Activated effector memory CD4-positive, alpha-beta T cell treated with Interleukin-2 at 50 U/mL for 16 hours (primary cell): Measurements from ENCODE around the gene SRPK3.
A peak's percentile ranks its signal among the peaks of the same experiment; 100 is the strongest.

Experiments used
- DNase-seq: peaks from one replicate; pipeline ENCODE4 v3.0.0-alpha.2; 2020

The SRPK3 gene

DNA sequence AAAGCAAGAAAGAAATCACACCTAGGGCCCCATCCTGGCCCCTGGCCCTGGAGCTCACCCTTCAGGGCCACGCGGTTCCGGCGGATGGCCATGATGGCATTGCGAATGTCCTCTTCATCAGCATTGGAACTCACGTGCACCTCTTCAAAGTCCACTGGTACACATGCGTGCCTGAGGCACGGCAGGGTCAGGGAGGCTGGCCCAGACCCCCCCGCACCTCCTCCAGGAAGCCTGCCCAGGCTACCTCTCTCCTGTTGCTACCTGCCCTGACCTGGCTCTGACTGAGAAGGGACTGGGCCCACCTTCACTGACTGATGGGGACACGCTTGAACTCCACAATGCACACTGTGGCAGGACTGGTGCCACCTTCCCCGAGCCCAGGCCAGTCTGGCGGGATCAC is 8.8 kb downstream of the SRPK3 start:
- no peak for DNase-seq

GRCh38 chrX:153791104-153791852 is 10.4 kb downstream of the SRPK3 start:
- DNase-seq: no peak

DNA sequence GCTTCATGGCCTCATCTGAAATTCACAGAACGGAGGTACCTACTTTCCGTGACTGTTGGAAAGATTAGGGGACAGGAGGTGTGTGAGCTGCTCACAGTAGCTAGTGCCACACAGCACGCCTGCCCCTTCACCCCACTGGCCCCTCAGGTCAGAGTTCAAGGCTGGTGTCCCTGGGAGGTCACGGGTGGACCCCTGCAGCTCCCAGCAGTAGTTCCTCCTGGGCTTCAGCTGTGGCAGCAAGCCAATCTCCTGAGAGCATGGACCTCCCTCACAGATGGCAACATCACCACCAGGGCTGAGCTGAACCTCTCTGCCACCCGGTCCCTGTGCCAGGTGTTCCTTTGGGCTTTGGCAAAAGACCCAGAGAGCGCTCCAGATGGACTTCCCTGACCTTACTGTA is 11.5 kb downstream of the SRPK3 start:
- no peak for DNase-seq

DNA sequence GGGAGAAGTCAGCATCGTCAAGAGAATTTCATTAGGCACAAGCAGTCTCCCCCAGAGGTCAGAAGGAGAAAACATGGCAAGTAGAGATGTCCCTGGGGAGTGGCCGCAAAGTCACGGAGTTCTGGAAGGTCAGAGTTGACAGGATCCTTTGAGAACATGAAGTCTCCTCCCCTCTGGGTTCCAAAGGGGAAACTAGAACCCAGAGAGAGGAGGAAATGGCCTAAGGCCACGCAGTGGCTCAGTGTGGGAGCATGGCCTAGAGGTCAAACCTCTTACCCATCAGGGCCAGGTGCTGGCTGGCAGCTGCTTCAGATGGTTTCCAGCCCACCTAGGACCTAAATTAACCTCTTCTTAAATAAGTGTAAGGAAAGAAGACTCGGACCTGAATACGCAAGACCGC is 12.4 kb downstream of the SRPK3 start:
- no peak for DNase-seq

DNA sequence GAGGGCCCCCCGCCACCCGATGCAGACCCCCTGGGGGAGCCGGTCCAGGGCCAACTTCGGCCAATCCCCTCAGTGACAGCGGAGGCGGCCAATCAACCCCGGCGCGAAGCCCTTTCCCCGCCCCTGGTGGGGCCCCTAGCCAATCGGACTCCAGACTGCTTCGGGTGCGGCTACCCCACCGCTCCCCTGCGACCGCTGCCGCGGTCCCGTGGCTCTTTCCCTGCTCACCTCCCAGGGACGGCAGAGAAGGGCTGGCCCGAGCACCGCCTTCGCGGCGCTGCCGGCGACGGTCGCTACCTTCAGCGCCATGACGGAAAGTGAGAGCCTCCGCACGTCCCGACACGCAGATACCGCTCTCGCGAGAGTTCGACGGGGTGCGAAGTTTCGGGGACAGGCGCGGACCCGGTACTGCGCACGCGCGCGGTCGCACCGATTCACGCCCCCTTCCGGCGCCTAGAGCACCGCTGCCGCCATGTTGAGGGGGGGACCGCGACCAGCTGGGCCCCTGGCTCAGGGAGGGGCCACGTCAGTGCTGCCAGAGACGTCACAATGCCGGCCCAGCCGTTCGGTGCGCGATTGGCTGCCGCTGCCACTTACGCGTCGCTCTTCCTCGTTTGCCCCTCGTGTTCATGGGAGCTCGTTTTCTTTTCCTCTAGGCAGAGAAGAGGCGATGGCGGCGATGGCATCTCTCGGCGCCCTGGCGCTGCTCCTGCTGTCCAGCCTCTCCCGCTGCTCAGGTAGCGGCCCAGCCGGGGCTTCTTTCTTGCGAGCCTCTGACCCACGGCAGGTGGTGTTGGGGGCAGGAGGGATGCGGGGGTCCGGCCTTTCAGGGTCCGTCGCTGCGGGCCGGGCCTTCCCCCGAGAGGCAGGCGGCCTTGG is 13.4 kb downstream of the SRPK3 start, which contains the start of the genes IDH3G and SSR4:
Gene IDH3G (minus strand): TSS at position 358 of the 879 bp plus-strand sequence. CDS start 49 bp downstream, at position 309.
Gene SSR4 (plus strand): TSS at position 651 of the 879 bp plus-strand sequence. CDS start 20 bp downstream, at position 671.
- DNase-seq: peak; percentile 89

DNA sequence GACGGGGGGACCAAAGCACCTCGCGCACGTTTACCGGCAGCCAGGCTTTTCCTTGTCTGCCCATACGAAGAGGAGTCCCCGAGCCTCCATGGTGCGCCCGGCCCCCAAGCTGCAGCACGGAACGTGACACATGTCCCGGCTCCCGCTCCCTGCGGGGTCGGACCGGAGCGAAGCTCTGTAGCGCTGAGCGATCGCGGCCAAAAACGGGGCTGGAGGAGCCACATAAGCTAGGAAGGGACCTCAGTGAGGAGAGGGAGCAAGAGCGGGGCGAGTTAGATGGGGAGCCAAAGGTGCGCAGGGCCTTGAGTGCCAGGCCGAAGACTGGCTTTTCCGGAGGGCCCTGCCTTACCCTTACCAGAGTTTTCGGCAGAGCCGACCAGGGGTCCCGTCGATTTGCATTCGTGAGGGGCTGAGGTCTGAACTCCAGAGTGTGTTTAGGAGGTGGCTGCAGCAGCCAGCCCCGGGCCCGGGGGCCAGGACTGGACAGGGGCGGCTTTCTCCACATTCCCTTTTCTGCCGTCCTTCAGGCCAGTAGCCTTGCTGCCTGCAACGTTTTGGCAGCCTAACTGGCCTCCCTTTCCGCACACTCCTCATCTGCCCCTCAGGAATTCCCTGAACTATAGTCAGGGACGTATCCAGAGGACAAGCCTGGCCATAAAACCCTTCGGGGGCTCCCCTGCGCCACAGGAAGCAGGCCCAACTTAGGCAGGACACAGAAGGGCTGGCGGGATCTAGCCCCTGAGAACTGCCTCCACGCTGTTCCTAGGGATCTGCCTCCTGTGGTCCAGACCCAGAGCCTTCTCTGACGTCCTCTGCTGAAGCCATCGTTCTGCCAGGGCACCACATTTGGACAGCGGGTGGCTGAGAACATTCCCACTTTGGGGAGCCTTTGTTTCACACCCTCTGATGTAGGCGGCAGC is 14.3 kb downstream of the SRPK3 start:
- DNase-seq: no peak

DNA sequence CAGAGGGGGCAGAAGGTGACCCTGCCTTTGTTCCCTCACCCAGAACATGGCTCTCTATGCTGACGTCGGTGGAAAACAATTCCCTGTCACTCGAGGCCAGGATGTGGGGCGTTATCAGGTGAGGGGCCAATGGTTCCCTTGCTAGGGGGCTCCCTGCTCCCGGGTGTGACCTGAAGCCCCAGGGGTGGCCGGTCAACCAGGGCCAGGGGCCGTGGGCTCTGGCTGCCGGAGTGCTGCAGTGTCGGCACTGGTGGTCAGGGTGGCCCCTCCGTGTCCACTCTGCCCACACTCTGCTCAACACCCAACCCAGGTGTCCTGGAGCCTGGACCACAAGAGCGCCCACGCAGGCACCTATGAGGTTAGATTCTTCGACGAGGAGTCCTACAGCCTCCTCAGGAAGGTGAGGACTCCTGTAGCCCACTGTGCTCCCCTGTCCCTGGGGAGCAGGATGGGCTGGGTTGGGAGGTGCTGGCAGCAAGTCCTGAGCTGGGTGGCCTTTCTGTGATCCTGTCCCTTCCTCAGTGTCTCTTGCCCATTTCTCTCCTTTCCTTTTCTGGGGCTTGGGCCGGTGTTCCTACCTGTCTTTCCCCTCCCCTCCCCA is 16.7 kb downstream of the SRPK3 start:
- DNase-seq: no peak

GRCh38 chrX:153799326-153799725 is 18.5 kb downstream of the SRPK3 start:
- no peak for DNase-seq

- no peak for DNase-seq
These were observed 19.4 kb downstream of the SRPK3 start for GRCh38 chrX:153800177-153800722.

DNA sequence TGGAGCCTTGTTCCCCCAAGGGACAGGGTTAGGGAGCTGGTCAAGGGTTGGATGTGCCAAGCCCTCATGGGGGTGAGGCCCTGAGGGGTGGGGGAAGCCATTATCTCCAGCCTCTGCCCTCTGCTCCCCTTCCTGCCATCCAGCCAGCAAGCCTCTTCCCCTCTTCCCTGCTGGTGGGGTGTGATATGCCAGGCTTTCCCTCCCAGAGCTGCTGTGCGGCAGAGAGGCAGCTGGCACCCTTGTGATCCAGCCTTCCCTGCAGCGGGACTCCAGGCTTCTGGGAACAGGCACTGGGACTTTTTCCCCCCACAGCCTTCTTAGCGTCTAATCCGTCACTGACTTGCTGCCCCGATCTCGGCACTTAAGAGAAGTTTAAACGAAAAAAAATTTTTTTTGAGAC is 19.9 kb downstream of the SRPK3 start:
- DNase-seq: no peak

DNA sequence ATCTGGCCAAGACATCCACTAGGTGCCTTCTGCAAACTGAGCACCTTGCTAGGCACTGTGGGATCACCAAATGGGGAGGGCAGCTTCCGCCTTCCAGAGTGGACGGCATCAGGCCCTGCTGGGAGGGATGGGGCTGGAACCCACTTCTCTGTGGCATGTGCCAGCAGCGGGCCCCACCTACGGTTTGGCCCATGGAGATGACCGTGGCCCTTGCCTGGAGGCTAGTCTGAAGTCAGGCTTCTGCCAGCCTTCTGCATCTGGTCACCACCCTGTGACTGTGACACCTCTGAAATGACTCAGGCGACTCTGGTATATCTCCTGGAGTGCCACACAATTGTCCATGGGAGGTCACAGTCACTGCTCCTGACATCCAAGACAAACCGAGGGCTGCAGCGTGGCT is 20.8 kb downstream of the SRPK3 start:
- no peak for DNase-seq

DNA sequence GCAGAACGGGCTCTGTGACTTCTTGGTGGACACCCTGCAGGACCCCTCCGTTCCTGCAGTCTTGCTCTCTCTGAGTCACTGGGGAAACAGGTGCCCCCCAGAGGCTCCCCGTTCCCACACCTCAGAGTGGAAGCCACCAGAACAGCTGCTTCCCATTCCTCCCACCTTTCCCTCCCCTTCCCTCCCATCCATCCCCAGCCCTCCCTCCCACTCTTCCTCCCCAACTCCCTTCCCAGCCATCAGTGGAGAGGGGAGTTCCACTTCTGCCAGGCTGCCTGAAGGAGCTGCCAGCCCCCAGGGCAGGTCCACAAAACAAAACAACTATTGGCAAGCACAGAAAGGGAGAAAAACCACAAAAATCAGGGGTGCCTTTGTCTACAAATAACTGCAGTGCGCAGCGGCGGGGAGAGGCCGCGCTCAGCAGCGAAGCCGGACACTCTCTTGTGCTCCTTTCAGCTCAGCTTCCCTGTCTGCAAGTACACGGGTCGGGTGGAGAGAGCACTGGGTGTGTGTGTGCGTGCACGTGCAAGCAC is 21.7 kb downstream of the SRPK3 start:
- no peak for DNase-seq

- no peak for DNase-seq
These were observed 22.6 kb downstream of the SRPK3 start for GRCh38 chrX:153803211-153804099.

DNA sequence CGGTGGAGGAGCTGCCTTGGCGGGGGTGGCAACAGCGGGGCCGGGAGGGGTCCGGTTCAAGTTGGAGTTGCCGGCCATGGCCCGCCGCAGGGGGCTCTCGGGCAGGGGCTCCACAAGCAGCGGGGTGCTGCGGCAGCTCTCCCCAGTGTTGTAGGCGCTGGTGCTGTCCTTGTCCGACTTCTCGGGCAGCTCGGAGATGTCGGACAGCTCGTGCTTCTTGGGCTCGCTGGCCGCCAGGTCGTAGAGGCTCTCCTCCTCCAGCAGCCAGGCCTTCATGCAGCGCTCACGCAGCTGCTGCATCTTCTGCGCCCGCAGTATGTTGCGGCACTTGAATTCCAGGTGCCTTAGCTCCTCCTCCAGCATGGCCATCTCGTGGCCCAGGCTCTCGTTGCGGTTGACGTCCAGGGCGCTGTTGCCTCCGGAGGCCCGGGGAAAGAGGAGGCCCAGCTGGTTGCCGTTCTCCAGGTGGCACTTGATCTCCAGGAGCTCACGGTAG is 23.3 kb downstream of the SRPK3 start:
- DNase-seq: no peak

DNA sequence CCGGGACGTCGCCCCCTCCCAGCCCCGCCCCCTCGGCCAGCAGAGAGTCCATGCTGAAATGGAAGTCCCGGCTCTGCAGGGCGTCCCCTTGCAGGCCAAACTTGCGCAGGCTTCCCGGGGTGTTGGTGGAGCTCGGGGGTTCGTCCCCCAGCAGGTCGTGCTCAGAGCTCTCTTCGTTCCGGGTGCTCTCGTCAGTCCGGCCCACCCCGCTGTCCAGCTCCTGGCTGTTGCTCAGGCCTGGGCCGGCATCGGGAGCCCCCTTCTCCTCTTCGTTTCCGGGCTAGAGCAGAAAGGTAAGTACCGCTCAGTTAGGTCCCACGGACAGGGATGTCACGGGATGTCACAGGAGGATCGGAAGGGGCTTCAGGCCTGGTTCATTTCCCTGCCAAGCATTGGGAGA is 23.8 kb downstream of the SRPK3 start:
- no peak for DNase-seq

- no peak for DNase-seq
These were observed 24.6 kb downstream of the SRPK3 start for GRCh38 chrX:153805436-153805835.

DNA sequence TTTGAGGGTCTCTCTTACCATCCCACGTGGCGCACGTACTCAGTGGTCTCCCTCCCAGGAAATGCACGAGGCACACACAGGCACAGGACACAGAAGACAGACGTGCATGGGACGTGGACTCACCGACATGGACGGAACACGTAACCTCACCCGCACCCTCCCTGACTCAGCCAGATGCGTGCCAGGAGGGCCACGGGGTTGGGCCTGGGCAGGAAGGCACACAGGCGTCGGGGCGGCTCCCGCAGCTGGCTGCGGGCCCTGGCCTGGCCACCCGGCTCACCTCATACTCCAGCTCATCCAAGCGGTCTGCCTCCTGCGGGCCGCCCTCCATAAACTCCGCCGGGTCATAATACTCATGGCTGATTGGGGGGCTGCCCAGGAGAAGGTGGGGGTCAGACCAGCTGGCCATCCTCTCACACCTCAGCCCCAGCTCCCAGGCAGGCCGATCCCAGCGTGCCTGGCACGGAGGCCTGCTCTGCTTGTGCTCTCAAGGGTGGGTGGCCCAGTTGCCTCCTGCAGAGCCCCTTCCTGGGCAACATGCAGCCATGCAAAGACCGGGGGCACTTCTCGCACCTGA is 26.2 kb downstream of the SRPK3 start:
- no peak for DNase-seq

DNA sequence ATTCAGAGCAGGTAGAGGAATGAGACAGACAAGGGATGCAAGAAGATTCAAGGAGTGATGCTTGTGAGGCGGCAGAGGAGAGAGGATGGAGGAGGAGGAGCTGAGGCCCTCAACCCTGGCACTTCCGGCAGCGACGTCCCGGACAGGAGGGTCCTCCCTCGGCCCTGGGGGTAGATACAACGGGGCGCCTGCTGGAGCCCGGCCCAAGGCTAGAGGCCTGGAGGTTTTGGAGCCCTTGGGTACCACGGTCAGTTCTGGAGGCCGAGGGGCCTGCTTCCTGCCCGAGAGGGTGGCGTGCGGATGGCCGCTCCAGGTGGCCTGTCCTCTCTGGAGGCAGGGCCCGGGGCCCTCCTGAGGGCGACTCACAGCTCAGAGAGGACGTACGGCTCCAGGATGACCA is 27.1 kb downstream of the SRPK3 start:
- DNase-seq: no peak

- DNase-seq: no peak
These were observed 31.4 kb downstream of the SRPK3 start for GRCh38 chrX:153812220-153812619.

GRCh38 chrX:153813161-153813560 is 32.3 kb downstream of the SRPK3 start:
- DNase-seq: no peak
